GM18508 (cell line): ENCODE results near the gene CFAP61.

Experiments used
- ATAC-seq: cut with Tn5 transposase; IDR thresholded peaks from one replicate; pipeline ENCODE4 v1.9.1; 2021; ENCODE audit warnings: moderate number of reproducible peaks; ENCODE audit not compliant: insufficient read depth, unreplicated experiment

Gene CFAP61

DNA sequence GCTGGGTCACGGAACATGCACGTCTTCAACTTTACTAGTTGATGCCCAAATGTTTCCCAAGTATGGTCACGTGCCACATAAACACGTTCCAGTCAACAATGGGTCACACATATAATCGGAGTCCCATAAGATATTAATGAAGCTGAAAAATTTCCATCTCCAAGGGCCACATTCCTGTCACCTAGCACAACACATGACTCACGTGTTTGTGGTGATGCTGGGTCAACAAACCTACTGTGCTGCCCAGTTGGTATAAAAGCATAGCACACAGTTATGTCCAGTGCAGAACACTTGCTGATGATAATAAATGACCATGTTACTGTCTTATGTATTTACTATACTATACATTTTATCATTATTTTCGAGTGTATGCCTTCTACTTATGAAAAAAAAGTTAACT, 247.6 kb downstream of the CFAP61 start:
- ATAC-seq: no peak

DNA sequence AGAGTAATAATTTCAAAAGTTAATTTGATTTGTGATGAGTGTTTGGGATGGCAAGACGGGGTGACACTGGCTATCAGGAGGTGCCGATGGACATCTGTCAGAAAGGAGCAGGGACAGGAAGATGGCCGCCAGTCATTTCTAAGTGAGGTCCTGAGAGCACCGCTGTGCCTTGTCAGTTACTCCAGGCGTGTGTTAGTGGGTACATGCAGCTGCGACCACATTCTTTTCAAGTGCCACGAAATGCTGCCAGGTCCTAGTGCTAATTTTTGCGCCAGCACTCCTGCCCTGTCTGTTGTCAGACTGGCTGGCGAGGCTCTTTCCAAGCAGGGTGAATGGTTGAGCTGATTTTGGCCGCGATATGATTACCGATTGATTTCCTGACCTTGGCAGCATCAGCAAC, 251.0 kb downstream of the CFAP61 start:
- no peak for ATAC-seq

DNA sequence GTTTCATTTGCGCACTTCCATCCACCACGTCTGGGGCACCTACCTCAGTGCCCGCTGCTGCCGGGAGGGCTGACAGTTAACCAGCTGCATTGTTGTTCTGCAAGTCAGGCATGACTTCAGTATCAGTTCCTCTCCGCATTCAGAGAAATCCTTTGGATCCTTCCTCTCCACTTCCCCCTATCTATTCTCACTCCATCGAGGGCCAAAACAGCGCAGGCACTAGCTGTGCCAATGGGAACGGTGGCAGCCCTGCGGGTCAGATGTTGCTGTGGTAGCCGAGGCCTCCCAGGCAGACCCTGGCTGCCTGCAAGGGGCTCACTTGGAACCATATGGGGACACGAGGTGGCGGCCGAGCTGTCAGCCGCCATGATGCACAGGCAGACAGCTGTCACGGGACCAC, 251.4 kb downstream of the CFAP61 start:
- no peak for ATAC-seq

DNA sequence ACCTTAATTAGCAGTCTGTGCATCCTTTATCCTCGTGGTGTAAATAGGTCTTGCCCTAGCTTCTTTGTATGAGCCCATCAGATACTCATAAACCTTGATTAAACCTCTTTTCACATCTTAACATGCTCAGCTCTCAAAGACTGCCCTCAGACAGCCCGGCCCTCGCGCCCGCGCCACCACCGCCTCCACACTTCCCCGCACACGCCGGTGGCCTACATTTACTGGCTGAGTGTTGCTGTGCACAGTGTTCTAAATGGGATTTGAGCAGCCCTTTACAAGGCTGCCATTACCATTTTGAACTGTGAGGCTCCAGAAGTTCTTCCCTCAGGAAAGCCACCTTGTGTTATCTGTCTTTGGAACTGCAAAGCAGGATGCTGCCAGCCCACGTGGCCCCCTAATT, 252.6 kb downstream of the CFAP61 start:
- ATAC-seq: no peak

DNA sequence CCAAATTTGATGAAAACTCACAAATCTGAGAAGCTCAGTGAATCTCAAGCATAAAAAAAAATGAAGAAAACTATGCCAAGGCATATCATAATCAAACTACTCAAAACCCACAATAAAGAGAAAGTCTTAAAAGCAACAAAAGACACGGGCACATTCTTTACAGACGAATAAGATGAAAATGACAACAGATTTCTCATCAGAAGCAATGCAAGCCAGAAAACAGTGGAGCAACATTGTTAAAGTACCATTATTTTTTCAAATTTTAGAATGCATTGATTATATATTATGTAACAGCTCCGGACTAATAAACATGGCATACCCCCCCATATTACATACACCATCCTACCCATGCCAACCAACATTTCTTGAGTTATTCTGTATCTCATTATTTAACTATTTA, 260.2 kb downstream of the CFAP61 start:
- no peak for ATAC-seq

GRCh38 chr20:20317195-20317594, 264.9 kb downstream of the CFAP61 start:
- peak; percentile 58 for ATAC-seq

- ATAC-seq: peak; percentile 25
Observed at GRCh38 chr20:20317621-20318364, 265.5 kb downstream of the CFAP61 start.

- no peak for ATAC-seq
Observed at GRCh38 chr20:20318365-20319161, 266.2 kb downstream of the CFAP61 start.

- no peak for ATAC-seq
Observed at GRCh38 chr20:20321134-20321533, 268.8 kb downstream of the CFAP61 start.

GRCh38 chr20:20321917-20322316, 269.6 kb downstream of the CFAP61 start:
- ATAC-seq: no peak

- ATAC-seq: no peak
Observed at GRCh38 chr20:20322912-20323311, 270.6 kb downstream of the CFAP61 start.

GRCh38 chr20:20327746-20328145, 275.4 kb downstream of the CFAP61 start:
- ATAC-seq: no peak

GRCh38 chr20:20329564-20329963, 277.2 kb downstream of the CFAP61 start:
- no peak for ATAC-seq

GRCh38 chr20:20331156-20331555, 278.8 kb downstream of the CFAP61 start:
- no peak for ATAC-seq

DNA sequence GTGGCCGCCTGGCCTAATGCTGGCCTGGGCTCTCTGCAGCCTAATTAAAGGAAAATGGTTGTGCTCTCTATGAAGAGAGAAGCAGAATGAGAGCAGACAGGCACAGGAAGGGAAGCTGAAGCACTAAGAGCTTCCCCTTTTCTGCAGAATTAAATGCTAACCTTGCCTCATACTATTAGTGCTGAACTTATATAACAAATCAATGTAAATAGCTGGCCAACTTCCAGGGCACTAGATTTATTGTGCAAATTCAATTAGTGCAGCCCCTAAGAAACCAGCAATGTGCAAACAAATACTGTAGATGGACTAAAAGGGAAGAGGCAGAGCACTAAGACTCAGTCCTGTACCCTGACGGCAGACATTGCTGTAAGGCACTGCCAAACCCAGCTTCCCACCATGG, 279.5 kb downstream of the CFAP61 start:
- ATAC-seq: no peak

GRCh38 chr20:20333866-20334265, 281.5 kb downstream of the CFAP61 start:
- no peak for ATAC-seq

DNA sequence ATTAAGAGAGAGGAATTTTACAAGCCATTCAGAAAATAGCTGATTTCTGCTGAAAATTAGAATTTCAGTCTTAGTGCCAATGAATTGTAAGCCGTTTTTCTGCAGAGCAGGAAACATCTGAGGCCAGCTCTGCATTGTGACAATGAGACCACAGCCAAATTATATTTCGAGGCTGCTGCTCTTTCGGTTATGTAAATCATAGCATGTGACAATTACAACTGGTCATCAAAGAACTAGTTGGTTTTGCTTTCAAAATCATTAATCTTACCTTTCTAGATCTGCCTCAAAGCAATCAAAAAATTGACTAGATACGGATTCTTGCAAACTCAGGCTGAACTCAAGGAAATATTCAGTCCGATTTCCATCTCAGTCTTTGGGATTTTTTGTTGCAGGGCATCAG, 282.2 kb downstream of the CFAP61 start:
- ATAC-seq: peak; percentile 87

DNA sequence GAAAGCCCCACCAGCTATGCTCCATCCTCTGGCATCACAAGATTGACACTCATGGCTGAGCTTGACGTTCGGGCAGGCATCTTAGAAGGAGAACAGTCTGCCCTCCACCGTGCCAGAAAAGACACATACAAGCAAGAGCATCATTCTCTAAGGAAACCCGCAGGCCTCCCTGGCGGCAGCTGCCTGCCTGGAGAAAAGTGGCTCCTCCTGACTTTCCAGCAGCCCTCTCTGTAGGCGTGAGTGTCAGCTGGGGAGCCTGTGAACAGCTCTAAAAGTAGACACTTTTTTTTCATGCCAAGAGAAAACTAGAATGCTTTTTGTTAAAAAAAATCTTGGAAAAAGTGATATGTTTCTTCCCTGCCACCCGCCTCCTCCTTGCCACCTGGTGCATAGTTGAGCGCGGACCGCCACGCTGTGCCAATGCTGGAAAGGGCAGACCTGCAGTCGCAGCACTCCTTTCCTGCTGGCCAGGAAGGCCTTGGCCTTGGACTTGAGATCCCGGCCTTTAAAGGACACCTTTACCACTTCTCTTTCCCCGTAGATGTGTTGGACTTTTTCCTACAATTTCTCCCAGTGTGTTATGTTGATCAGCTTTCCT, 285.9 kb downstream of the CFAP61 start:
- ATAC-seq: no peak

DNA sequence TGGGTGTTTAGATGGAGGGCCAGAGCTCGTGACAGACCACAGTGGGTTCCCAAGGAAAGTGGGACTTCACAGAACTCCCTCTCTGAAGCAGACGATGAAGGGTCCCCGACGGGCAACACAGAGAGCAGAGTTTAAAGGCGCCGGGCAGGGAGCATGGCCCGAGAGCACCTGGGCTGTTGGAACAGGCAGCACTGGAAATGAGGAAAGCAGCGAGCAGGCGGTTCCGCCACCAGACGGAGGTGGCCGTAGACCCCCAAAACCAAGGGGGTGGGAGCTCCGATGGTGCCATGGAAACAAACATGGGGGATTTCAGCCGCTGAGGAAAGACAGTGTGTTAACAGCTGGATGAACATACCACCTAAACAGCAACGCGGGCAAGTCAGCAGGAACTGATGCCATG, 288.1 kb downstream of the CFAP61 start:
- ATAC-seq: no peak

DNA sequence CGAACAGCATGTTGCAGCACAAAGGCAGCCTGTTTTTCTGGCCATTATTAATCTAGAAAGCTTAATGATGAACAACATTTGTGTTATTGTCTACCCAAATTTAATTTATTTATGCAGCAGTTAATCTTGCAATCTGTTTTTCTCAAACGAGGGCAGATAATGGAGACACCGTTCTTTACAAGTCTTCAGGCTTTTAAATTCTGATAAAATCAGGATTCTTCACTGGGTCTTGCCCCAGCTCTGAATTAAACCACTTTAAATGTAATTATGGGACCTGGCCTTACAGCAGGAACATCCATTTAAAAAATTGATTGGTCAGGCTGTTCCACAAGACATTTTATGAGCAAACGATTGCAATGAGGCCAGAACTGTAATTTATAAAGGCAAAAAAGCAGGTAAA, 289.0 kb downstream of the CFAP61 start:
- ATAC-seq: no peak

DNA sequence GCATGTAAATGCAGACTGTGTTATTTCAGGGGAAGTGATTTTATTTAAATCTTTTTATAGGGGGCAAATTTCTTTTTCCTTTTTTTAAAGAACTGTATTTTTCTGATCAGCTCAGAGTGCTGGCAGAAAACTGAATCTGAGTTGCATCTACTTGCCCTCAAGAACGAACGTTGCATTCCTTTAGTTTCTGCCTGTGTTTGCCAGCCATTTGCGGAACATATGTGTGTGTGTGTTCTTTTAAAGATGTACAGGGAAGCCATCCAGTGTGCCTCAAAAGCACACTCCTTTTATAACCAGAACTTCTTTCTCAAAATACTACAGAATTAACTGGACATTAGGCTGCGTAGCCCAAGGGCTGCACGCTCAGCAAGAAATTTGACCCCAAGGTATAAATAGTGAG, 289.7 kb downstream of the CFAP61 start:
- no peak for ATAC-seq
